ENCODE data around the gene OAF.
"Not testable (repeated sequence)": the region's sequence is repeated elsewhere in the genome, so short reads cannot be mapped to it uniquely, and the experiment has no call there.

Gene OAF

DNA sequence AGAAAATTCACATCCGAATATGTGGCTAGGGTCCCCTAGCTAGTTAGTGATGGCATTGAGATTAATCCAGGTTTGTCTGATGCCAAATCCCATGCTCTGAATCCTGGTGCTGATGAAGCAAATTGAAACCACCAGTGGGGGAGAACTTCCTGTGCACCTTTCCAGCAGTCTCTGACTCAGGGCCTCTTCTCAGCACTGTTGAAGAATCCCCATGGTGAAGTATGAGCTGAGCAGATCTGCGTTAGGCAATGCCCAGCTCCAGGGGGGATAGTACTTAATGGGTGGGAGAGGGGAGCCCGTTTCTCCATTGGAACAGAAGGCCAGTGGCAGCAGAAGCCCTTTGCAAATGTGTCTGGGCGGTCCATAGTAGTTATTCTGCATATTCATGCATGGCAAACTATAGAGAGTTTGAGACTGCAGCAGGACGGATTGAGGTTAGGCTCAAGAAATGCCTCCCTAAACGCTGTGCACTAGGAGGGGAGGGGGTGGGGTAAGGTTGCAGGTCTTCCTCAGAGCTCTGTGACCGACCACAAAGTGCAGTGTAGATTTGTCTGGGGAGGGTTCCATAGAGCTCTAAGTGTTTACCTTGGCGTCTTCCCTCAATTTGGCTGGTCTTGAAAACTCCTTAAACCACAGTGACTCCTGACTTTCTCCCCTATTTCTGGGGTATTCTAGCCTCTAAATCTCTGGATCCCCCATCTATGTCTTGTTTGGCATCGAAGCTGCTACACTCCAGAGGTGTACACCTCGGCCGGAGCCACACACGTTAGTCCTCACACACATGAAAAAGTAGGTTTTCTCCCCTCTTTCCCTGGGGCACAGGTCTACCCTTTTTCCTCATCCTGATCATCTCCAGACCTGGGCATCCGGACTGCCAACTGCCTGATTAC is 33.9 kb downstream of the OAF start:
- DNase-seq, result no peak

DNA sequence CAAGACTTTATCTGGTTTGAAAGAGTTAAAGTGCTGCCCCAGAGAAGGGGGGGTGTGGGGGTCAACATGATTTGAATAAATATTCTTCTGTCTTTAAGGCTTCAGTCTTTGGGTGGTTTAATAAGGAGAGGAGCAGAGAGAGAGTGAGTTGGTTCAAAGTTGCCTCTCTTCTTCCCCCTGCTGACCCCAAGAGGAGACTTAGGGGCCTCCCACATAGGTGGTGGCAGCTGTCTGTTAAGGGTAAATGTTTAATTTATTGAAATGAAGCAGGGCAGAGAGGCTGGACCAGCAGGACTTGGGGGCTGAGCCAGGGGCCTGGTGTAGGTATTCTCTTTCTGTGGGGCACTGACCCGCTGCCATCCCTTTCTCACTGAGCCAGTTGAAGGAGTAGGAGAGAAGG is 34.6 kb downstream of the OAF start:
- no peak for DNase-seq

DNA sequence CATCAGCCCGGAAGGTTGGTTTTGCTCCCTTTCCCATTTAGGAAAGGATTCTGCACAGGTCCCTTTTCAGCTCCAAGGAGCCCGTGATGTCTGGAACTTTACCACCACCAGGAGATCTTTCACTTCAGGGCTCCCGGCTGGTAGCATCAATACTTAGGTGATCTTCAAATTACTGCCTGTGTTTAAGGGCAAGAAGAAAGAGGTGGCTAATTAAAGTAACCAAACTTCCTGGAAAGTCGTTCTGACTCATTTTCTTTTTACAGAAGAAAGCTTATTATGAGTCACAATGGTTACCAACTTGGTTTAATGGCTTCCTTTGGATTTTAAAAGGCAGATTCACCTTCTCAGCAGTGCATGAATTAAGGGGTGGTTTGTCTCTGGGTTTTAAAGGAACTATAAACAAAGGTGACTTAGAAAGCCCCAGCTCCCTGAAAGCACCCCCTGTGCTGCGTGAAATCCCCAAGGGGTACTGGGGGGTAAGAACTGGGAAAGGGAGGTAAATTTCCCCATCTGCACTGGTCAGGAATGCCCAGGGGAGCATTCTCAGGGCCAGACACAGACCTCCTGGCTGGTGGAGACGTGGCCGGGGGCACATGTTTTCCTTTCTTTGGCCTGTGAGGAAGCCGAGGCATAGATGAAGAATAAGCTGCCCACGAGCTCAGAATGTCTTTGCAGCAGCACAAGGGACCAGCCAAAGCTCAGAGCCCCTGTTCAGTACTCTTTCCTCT is 37.9 kb downstream of the OAF start:
- DNase-seq, result peak in 1 of 5 experiments; percentile 81

DNA sequence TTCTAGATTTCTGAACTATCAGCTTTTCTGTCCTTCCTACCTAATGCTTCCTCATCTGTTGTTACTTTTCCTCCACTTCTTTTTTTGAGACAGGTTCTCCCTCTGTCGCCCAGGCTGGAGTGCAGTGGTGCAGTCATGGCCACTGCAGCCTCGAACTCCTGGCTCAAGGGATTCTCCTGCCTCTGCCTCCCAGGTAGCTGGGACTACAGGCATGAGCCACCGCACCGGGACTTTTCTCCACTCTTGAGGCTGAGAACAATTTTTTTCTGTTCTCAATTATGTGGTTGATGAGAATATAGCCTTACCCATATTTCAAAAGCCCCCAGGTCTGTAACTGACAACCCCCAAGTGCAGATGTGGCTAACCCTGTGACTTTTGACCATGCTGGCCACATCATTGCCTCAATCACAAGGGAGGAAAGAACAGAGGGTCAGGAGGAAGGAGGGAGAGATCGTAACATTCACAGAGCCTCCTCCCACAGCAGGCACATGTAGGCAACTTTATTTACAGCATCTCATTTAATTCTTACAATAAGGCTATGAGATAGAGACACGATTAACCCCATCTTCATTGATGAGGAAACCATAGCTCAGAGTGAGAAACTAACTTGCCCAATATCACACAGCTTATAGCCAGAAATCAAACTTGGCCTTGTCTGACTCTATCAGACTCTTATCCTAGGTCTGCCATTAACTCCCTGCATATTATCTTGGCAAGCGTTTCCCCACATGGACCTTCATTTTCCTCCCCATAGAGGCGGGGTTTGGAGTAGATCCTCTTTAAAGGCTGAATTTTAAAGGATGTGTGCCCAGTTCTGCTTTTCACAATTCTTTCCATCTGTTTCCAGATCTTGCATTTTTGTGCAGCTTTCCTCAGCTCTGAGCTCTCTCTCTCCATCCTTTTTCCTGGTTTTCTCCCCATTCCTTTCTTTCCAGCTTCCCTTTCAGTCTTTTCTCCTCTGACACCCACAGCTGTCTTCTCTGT is 38.7 kb downstream of the OAF start:
- DNase-seq, result no peak

DNA sequence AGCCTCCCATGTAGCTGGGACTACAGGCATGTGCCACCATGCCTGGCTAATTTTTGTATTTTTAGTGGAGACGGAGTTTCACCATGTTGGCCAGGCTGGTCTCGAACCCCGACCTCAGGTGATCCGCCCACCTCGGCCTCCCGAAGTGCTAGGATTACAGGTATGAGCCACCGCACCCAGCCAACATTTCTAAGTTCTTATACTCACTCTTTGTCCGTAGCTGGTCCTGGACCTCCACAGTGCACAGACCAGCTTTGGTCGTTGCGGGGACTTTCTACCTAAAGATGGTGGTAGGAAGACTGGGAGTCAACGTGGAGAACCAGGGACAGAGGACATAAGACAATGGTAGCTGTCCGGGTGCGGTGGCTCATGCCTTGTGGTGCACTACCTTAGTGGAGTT is 42.5 kb downstream of the OAF start:
- DNase-seq, result not testable (repeated sequence)

DNA sequence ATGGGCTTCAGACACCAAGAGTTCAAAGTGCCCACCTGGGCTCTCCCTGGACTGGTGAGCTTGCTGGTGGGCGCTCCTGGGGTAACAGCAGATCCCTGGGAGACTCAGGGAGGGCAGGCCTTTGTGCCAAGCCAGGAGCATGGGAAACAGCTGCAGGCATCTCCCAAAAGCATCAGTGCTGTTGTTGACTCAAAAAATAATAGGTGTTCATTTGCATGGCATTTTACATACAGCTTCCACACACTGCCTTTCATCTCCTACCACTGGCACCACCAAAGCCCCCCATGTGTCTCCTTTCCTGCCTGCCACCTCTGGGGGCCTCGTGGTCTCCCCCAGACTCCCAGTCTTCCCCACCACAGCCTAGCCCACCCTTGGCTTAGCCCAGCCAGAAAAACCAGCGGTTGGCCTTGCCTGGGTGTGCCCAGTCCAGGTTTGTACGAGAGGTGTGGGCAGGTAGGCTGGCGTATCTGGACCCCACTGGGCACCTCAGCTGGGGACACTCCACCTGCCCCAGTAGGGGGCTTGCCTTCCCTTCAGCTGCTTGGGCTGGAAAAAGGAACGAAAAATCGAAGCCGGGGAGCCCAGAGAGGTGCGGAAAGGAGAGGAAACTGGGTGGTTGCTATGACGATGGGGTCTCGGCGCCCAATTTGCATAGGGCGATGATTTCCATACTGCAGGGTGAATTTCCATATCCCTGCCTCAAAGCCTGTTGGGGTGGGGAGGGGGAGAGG is 44.1 kb downstream of the OAF start:
- no peak for DNase-seq

DNA sequence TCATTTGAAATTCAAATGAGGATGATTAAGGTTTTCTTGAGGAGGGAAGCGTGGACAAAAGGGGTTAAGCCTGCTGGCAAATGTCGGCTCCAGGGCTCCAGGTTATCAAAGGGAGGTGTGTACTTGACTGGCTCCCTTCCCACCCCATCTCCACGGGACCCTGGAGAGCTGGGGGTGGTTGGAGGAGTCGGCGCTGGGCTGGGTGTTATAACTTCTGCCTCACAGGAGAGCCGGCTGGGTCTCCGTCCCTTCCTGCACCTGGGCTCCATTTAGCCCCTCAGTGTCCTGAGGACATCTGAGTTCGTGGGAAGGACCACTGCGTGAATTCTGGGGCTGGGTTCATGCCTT is 44.7 kb downstream of the OAF start:
- DNase-seq, result no peak

DNA sequence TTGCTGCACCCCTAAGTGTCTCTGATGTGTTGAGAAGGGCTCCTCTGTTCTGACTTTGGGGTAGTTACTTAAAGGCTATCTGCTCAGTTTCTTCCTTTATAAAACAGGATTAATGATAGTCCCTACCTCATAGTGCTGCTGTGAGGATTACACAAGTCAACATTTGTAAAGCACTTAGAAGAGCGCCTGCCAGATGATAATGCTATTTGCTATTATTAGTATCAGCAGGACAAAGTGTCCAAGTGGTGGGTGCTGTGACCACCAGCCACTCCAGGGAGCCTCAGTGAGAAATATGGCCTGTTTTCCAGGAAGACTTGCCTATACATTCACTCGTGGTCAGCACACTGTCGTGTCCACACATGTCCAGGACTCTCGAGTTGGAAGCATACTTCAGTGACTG is 45.3 kb downstream of the OAF start:
- DNase-seq, result no peak

DNA sequence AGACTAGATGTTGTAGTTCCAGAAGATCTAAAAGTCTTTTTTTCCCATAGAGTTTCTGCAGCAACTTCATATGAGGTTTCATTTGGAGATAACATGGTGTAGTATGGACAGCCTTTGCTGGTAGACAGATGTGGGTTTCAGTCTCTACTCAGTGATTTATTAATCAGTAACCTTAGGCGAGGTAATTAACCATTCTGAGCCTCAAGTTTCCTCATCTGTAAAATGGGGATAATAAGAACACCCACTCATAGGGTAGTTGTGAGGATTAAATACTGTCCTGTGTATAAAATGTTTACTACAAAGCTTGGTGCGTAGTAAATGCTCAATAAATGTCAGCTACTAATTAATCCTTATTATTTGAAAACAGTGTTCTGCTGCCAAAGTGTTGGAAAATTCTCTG is 45.9 kb downstream of the OAF start:
- no peak for DNase-seq

DNA sequence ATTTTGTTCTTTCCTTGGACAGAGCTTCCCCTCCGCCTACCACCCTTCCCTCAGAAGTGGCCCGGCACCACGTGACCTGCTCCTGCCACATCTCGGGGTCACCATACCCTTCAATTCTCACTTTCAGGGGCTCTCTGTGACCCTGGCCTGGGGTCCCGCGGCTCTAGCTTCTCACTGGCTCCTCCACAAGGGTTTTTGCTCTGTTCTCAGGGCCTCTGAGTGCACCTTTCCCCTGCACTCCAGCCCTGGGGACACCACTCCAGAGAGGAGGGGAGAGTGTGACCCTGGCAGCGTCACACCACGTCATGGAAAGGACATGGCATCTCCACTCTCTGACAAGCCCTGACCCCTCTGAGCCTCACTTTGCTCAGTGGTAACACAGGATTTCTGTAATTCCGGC is 46.5 kb downstream of the OAF start:
- no peak for DNase-seq

DNA sequence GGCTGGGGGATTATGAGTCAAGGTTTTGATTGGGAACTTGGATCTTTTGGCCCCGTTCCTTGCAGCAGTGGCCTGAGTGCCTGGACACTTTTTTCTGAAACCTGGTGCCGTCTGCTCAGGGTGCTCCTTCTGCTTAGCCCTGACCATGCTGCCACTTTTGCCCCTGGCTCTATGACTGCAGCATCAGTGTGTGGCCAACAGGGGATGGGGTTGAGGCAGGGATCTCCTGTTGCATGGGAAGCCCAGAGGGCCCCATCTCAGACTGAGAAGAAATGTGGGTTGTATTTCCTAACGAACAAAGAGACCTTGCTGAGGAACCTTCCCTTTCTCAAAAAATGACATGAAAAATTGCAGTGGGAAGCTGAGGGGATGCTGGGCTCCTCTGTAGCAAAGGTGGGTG is 47.8 kb downstream of the OAF start:
- no peak for DNase-seq

DNA sequence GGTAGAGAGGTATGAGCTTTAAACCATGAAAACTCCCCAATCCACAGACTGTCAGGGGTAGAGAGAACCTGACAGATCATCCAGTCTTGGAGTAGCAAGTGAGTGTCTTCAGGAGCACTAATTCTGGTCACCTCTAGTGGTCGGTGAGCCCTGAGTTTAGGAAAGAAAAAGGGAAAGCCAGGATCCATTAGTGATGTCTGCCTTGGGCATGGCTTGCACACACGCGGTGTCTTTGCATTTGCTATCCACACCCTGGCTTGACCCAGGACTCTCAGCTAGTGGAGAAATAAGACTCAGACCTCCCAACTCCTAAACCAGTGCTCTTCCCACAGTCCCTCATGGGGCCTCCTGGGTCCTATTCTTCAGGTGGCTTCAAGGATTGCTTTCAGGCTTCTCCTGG is 48.4 kb downstream of the OAF start:
- no peak for DNase-seq

DNA sequence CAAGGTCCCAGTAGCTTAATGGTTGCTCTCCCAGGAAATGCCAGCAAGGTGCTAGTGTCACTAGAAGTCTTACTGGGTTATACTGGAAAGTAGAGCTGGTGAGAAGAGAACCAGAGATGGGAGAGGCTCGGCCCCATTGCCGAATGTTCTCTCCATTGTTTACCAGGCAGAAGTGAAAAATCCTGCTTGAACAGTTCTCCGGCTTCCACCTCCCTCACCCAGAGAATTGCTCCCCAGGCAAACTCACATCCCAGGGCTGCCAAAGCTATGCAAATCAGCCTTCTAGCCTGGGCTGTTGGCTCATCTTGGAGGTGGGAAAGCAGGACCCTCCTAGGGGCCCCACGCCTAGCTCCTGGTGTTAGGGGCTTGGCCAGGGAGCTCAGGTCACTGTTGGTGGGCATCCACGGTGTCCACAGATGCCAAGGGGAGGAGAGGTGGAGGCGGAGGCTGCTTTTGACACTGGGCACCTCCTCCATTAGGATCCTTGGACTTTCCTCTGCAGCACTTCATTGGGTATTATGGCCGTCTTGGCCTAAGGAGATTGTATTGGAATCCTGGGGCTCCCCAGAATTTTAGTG is 49.2 kb downstream of the OAF start:
- no peak for DNase-seq

DNA sequence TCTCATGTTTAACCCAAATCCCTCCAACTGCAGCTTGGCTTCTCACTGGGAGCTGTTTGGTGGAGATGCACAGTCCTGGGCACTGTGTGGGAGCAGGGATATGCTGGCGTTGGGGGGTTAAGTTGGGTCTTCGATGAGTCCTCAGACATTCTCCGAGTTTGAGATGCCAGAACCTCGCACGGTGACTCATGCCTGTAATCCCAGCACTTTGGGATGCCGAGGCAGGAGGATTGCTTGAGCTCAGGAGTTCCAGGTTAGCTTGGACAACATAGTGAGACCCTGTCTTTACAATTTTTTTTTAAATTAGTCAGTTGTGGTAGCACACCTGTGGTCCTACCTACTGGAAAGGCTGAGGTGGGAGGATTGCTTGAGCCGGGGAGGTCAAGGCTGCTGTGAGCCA is 49.8 kb downstream of the OAF start:
- DNase-seq, result no peak

DNA sequence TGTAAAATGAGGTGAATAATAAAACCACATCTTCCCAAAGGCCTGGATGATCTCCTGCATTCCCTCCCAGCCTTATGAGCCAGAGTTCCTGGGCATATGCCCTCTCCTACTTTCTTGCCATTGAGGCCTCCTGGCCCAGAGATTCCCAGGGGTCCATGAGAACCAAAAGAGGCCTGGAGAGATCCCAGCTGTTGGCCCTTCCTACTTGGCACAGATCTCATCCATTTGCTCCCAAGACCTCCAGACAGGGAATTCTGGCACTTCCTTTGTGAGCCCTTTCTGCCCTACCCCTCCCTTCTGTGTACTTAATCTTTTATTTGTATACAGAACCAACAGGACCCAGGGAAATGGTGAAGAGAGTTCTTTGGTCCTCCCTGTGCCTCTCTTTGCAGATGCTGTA is 50.5 kb downstream of the OAF start:
- no peak for DNase-seq

DNA sequence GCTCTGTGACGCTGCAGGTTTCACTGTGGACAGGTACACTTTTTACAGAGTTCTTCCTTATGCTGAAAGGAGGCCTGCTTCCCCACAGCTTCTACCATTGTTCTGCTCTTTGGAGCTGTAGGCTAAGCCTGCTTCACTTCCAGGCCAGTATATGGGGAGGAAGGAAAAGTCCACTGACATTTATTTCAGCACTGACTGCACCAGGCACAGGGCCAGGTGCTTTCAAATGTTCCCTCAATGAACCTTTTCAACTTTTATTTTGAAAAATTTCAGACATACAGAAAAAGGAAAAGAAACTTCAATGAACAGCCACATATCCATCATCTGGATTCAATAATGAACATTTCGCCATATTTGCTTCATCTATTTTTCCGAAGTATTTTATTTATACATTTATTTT is 51.1 kb downstream of the OAF start:
- no peak for DNase-seq

DNA sequence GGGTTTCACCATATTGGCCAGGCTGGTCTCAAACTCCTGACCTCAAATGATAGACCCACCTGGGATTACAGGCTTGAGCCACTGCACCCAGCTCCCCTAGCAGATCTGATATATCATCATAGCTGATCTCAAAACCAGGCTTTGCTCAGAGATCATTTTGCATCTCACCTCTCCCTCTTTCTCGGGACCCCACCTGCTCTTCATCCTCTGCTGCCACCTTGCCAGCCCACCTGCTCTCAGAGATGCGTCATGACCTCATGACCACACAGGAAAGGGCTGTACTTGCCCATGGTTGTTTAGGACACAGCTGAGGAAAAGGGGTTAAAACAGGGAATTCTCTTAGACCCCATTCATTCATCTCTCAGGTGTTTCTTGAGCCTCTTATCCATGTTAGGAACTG is 56.5 kb downstream of the OAF start:
- DNase-seq, result no peak

DNA sequence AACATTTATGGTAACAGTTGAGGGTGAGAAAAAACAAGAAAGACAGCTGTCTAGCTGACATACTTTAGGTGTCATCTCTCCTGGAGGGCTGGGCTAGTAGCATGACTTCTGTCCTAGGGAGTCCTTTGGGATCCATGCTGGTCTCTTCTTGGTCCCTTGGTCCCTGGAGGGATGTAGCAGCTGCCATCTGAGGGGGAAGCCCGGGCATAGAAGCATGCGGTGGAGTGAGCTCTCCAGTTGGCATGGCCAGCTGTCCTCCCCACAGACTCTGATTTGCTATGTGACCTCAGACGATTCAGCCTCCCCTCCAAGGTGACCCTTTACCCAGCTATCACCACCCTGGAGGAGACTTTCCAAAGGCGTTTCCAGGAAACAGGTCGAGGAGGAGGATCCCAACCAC is 57.9 kb downstream of the OAF start:
- no peak for DNase-seq

DNA sequence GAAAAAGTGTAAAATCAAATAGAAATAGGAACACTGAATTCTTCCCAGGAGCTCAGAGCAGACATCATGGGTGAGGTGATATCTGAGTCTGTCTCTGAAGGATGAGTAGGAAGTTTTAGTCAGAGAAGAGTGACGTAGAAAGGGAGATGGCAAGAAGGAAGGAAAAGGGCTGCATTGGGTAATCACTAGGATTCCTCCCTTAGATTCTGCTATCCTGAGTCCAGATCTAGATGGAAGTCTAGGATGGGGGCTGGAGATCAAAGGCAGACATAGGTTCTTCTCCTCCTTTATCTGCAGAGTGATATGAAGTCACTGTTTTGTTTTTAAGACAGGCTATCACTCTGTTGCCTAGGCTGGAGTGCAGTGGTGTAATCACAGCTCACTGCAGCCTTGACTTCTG is 59.6 kb downstream of the OAF start:
- no peak for DNase-seq

DNA sequence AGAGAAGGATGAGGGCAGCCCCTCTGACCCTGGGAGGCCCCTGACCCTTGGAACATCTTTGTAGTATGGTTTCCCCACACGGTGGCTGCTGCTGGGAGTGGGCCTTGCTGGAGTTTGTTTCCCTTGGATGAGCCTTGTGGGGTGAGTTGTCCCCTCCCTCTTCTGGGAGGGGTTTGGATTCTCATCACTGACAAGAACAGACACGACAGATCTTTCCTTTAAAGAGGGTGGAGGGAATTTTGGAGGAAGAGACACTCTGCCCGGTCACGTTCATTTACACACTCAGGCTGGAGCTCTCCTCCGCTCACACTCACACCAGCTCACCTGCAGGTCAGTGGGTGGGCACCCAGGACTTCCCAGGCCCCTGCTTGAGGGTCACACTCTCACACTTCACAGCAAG is 60.8 kb downstream of the OAF start:
- no peak for DNase-seq

DNA sequence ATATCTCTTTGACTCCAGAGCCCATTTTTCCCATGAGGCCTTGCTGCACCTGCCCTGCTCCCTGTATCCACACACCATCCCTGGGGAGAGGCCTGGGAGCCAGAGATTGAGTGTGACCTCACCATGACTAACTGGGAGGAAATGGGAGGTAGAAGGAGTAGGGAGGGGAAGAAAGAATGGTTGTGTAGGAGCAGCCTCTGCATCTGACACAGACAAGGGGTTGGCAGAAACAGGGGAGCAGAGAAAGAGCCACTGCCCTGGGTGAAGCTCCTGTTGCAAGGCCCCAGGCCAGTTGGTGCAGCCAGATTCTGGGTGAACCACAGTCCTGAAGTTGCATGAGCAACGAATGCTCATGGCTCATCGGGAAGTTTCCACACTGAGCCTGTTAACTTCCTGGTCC is 61.5 kb downstream of the OAF start:
- DNase-seq, result no peak

DNA sequence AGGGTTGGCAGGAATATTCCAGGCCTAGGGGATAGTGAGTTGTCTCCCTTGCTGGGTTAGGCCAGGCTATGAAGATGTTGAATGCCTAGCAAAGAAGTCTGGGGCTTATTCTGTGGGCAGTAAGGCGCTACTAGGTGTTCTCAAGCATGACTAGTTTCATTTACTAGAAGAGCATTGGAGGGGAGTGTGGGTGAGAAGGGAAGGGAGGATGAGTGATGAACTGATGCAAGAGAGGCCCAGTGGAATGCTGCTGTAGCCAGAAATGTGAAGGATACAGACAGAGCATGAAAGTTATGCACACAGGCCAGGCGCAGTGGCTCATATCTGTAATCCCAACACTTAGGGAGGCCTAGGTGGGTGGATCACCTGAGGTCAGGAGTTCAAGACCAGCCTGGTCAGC is 62.6 kb downstream of the OAF start:
- DNase-seq, result no peak

All from T-helper 2 cell (primary cell).